Measurements from ENCODE around the gene DAB2IP. TPM values are rescaled to one million over a fixed set of nuclear protein-coding genes. Genes with fewer than 3 reads are reported as not detected.
A peak's percentile ranks its signal among the peaks of the same experiment; 100 is the strongest.

The DAB2IP gene
- total and polyA plus RNA-seq, 2 experiments from 2014 or later = 8.9 to 42.8 TPM

DNA sequence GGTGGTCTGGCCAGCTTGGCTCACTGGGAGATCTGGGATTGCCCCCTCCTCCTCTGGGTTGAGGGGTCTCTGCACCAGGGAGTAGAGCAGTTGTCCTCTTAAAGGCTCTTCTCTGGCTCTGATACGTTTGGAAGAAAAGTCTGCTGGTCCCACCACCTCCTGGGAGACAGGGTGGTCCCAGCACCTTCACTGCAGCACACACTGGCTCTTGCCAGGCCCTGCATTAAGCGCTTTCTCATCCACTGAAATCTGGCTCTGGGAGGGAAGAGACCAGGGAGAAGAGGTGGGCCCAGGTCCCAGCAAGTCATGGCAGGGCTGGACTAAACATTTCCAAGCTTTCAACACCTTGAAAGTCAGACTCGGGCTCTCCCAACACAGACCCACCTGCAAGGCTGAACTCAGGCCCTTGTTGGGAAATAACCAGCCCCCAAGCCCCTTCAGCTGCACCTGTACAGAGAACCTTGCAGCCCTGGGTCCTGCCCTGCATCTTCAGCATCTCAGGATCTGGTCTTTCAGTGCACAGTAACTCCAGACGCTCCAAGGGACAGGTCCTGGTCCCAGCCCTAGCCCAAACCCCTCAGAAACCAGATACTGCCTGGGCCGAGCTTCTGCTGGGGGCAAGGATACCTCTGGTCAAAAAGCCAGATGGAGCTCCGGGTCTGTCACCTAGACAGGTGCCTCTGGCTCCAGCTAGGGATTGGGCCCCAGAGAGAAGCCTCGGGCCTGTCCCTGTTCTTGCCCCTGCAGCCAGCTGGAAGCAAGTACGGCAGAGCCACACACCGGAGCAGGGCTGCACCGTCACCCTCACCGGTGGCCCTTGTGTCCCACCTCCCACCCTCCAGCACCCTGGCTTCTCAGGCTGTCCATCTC, 134.5 kb downstream of the DAB2IP start:
- no peaks in the 10 kb centered on the region; the same call in 1 of the 2 replicates for H4K20me1 ChIP-seq (replicated peaks; ENCODE audit: insufficient read depth)
- H3K4me1 ChIP-seq (ENCODE audit: insufficient read depth) = peaks cover 25% of the 10 kb centered on the region
- peaks cover 8% of the 10 kb centered on the region; the same call in 2 of the 3 replicates for H3K9me3 Mint-ChIP-seq
- peaks cover 12% of the 10 kb centered on the region for H3K27me3 Mint-ChIP-seq (ENCODE audit: insufficient read depth, low read depth, poor library complexity)
- no peak for ATAC-seq
- peak overlapping the region; percentile 52; the same call in 1 of the 2 replicates for H3K27ac Mint-ChIP-seq
- no peak overlapping the region for H3K27ac ChIP-seq (ENCODE audit: low read depth)
- H3K9me2 ChIP-seq (ENCODE audit: insufficient read depth) = no peaks in the 10 kb centered on the region
- H3K79me2 ChIP-seq (replicated peaks; ENCODE audit: insufficient read depth) = no peaks in the 10 kb centered on the region
- no peak overlapping the region for H3K4me3 Mint-ChIP-seq
- no peaks in the 10 kb centered on the region for H3K36me3 ChIP-seq (ENCODE audit: insufficient read depth)
- no peak overlapping the region for H3K4me3 ChIP-seq
- no peaks in the 10 kb centered on the region for H3F3A ChIP-seq (replicated peaks; ENCODE audit: low read depth)
- H3K27me3 ChIP-seq (ENCODE audit: insufficient read depth) = no peaks in the 10 kb centered on the region
- peaks cover 10% of the 10 kb centered on the region for H3K36me3 Mint-ChIP-seq (ENCODE audit: low read depth)
- no peak overlapping the region for H3K4me2 ChIP-seq
- no peak overlapping the region for H2AFZ ChIP-seq
- no peak for DNase-seq (ENCODE audit: low spot score)
- TF ChIP-seq STAT1 (IDR thresholded peaks at IDR 0.05; ENCODE audit: unreplicated experiment) = no peak
- no peak for TF ChIP-seq EZH2 (IDR thresholded peaks at IDR 0.05; ENCODE audit: low read depth, unreplicated experiment)
- no peak for TF ChIP-seq POLR2AphosphoS5 (IDR thresholded peaks at IDR 0.05; ENCODE audit: low read depth)
- no peak for TF ChIP-seq EZH2phosphoT487 (IDR thresholded peaks at IDR 0.05; ENCODE audit: unreplicated experiment)
- TF ChIP-seq JUNB (IDR thresholded peaks at IDR 0.05; ENCODE audit: unreplicated experiment) = no peak
- TF ChIP-seq, protein P1, sequence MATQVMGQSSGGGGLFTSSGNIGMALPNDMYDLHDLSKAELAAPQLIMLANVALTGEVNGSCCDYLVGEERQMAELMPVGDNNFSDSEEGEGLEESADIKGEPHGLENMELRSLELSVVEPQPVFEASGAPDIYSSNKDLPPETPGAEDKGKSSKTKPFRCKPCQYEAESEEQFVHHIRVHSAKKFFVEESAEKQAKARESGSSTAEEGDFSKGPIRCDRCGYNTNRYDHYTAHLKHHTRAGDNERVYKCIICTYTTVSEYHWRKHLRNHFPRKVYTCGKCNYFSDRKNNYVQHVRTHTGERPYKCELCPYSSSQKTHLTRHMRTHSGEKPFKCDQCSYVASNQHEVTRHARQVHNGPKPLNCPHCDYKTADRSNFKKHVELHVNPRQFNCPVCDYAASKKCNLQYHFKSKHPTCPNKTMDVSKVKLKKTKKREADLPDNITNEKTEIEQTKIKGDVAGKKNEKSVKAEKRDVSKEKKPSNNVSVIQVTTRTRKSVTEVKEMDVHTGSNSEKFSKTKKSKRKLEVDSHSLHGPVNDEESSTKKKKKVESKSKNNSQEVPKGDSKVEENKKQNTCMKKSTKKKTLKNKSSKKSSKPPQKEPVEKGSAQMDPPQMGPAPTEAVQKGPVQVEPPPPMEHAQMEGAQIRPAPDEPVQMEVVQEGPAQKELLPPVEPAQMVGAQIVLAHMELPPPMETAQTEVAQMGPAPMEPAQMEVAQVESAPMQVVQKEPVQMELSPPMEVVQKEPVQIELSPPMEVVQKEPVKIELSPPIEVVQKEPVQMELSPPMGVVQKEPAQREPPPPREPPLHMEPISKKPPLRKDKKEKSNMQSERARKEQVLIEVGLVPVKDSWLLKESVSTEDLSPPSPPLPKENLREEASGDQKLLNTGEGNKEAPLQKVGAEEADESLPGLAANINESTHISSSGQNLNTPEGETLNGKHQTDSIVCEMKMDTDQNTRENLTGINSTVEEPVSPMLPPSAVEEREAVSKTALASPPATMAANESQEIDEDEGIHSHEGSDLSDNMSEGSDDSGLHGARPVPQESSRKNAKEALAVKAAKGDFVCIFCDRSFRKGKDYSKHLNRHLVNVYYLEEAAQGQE (IDR thresholded peaks at IDR 0.05; ENCODE audit: unreplicated experiment) = no peak
- TF ChIP-seq, protein P2, sequence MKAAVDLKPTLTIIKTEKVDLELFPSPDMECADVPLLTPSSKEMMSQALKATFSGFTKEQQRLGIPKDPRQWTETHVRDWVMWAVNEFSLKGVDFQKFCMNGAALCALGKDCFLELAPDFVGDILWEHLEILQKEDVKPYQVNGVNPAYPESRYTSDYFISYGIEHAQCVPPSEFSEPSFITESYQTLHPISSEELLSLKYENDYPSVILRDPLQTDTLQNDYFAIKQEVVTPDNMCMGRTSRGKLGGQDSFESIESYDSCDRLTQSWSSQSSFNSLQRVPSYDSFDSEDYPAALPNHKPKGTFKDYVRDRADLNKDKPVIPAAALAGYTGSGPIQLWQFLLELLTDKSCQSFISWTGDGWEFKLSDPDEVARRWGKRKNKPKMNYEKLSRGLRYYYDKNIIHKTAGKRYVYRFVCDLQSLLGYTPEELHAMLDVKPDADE (IDR thresholded peaks at IDR 0.05) = no peak
- TF ChIP-seq, protein P3, sequence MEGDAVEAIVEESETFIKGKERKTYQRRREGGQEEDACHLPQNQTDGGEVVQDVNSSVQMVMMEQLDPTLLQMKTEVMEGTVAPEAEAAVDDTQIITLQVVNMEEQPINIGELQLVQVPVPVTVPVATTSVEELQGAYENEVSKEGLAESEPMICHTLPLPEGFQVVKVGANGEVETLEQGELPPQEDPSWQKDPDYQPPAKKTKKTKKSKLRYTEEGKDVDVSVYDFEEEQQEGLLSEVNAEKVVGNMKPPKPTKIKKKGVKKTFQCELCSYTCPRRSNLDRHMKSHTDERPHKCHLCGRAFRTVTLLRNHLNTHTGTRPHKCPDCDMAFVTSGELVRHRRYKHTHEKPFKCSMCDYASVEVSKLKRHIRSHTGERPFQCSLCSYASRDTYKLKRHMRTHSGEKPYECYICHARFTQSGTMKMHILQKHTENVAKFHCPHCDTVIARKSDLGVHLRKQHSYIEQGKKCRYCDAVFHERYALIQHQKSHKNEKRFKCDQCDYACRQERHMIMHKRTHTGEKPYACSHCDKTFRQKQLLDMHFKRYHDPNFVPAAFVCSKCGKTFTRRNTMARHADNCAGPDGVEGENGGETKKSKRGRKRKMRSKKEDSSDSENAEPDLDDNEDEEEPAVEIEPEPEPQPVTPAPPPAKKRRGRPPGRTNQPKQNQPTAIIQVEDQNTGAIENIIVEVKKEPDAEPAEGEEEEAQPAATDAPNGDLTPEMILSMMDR (conservative IDR thresholded peaks at IDR 0.05; ENCODE audit: low read depth in 2 of 2) = no peak
- TF ChIP-seq ZNF114 (CRISPR knock-in tag; IDR thresholded peaks at IDR 0.05) = no peak
- no peak for TF ChIP-seq NANOG (IDR thresholded peaks at IDR 0.05; ENCODE audit: borderline replicate concordance)
- TF ChIP-seq, protein P4, sequence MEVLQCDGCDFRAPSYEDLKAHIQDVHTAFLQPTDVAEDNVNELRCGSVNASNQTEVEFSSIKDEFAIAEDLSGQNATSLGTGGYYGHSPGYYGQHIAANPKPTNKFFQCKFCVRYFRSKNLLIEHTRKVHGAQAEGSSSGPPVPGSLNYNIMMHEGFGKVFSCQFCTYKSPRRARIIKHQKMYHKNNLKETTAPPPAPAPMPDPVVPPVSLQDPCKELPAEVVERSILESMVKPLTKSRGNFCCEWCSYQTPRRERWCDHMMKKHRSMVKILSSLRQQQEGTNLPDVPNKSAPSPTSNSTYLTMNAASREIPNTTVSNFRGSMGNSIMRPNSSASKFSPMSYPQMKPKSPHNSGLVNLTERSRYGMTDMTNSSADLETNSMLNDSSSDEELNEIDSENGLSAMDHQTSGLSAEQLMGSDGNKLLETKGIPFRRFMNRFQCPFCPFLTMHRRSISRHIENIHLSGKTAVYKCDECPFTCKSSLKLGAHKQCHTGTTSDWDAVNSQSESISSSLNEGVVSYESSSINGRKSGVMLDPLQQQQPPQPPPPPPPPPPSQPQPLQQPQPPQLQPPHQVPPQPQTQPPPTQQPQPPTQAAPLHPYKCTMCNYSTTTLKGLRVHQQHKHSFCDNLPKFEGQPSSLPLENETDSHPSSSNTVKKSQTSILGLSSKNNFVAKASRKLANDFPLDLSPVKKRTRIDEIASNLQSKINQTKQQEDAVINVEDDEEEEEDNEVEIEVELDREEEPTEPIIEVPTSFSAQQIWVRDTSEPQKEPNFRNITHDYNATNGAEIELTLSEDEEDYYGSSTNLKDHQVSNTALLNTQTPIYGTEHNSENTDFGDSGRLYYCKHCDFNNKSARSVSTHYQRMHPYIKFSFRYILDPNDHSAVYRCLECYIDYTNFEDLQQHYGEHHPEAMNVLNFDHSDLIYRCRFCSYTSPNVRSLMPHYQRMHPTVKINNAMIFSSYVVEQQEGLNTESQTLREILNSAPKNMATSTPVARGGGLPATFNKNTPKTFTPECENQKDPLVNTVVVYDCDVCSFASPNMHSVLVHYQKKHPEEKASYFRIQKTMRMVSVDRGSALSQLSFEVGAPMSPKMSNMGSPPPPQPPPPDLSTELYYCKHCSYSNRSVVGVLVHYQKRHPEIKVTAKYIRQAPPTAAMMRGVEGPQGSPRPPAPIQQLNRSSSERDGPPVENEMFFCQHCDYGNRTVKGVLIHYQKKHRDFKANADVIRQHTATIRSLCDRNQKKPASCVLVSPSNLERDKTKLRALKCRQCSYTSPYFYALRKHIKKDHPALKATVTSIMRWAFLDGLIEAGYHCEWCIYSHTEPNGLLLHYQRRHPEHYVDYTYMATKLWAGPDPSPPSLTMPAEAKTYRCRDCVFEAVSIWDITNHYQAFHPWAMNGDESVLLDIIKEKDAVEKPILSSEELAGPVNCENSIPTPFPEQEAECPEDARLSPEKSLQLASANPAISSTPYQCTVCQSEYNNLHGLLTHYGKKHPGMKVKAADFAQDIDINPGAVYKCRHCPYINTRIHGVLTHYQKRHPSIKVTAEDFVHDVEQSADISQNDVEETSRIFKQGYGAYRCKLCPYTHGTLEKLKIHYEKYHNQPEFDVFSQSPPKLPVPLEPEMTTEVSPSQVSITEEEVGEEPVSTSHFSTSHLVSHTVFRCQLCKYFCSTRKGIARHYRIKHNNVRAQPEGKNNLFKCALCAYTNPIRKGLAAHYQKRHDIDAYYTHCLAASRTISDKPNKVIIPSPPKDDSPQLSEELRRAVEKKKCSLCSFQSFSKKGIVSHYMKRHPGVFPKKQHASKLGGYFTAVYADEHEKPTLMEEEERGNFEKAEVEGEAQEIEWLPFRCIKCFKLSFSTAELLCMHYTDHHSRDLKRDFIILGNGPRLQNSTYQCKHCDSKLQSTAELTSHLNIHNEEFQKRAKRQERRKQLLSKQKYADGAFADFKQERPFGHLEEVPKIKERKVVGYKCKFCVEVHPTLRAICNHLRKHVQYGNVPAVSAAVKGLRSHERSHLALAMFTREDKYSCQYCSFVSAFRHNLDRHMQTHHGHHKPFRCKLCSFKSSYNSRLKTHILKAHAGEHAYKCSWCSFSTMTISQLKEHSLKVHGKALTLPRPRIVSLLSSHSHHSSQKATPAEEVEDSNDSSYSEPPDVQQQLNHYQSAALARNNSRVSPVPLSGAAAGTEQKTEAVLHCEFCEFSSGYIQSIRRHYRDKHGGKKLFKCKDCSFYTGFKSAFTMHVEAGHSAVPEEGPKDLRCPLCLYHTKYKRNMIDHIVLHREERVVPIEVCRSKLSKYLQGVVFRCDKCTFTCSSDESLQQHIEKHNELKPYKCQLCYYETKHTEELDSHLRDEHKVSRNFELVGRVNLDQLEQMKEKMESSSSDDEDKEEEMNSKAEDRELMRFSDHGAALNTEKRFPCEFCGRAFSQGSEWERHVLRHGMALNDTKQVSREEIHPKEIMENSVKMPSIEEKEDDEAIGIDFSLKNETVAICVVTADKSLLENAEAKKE (CRISPR knock-in tag; IDR thresholded peaks at IDR 0.05) = no peak
- no peak for TF ChIP-seq ZNF331 (CRISPR knock-in tag; IDR thresholded peaks at IDR 0.05; ENCODE audit: low read depth)
- peaks cover 42% of the 10 kb centered on the region for H3K4me1 Mint-ChIP-seq

All from GM23338 (cell line).